GM10266 (cell line): Measurements from ENCODE around the gene SARS2.
A peak's percentile ranks its signal among the peaks of the same experiment; 100 is the strongest.

Experiments
- DNase-seq: peaks from one replicate; pipeline ENCODE4 v3.0.0; 2012; ENCODE audit errors: extremely low spot score
- CTCF ChIP-seq: IDR thresholded peaks from 2 replicates; pipeline ENCODE4 v1.5.1; 2012; ENCODE audit warnings: mild to moderate bottlenecking, low read depth; ENCODE audit not compliant: control insufficient read depth, insufficient read depth; ENCODE audit errors: missing control alignments

Gene SARS2

GRCh38 chr19:38932425-38933179, 2.0 kb upstream of the SARS2 start:
- DNase-seq, result no peak

DNA sequence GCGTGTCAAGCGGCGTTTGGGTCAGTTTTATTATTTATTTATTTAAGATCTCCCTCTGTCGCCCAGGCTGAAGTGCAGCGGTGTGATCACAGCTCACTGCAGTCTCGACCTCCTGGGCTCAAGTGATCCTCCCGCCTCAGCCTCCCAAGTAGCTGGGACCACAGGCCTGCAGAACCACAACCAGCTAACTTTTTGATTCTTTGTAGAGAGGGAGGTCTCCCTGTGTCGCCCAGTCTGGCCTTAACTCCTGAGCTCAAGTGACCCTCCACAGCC, 894 bp upstream of the SARS2 start:
- no peak for TF ChIP-seq CTCF
- no peak for DNase-seq

More at GRCh38 chr19:38932425-38933179, 2.0 kb upstream of the SARS2 start:
- TF ChIP-seq CTCF, result peak; percentile 53

DNA sequence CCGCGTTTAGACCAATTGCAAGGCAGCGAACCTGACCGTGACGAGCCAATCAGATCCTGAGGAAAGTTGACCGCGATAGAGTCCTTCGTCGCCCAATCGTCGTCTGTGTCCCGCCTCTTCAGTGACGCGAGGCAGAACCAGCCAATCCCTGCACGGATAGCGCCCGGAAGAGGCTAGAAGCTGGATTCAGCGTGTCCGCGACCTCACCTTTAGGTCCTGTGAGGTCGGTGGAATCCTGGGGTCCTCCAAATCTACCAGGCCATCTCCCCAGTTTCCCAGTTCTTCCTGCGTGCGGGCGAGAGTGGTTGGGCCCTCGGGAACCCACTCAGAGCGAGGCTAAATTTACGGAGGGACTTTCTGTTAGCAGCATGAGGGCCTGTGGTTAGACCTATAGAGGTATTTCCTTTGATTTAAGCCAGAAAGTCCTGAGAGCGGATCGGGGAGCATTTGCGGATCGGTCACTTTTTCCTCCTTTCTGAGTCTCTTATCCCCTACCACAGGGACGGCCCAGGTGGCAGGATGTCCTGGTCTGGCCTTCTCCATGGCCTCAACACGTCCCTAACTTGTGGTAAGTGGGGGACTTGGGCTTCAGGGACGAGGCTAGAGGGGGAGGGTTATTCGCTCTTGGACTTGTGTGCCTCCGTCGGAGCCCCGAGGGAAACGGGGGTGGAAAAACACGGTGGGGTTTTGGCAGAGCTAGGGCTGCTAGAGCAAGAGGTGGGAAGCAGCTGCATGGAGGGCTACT, 385 bp upstream of the SARS2 start, which contains the start of gene MRPS12:
TSS of gene MRPS12 (plus strand) at position 169 of the 745 bp plus-strand sequence. CDS start at position 520, 351 bp downstream.
- peak; percentile 99 for DNase-seq
- no peak for TF ChIP-seq CTCF

DNA sequence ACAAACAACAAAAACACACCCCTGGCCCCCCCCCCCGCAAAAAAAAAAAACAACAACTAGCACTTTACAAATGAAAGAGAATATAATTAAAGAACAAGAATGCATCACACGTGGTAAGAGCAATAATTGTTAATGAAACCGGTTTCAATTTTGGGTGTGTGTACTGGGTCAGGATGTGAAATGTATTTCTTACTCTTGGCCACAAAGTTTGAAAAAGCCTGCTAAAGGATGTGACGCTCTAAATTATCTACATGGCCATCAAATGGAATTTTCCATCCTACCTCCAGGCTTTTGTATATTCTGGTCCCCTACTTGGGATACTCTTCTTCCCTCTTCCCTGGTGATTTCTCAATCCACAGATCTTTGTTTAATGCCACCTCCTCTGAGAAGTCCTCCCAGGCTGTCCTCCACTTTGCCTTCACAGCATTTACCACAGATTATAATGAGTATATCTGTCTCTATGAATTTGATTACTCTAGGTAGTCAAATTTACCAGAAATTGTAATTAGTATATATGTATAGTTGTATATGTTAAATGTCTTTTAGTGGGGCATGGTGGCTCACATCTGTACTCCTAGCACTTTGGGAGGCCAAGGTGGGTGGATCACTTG, 2.1 kb downstream of the SARS2 start:
- TF ChIP-seq CTCF, result no peak
- no peak for DNase-seq

DNA sequence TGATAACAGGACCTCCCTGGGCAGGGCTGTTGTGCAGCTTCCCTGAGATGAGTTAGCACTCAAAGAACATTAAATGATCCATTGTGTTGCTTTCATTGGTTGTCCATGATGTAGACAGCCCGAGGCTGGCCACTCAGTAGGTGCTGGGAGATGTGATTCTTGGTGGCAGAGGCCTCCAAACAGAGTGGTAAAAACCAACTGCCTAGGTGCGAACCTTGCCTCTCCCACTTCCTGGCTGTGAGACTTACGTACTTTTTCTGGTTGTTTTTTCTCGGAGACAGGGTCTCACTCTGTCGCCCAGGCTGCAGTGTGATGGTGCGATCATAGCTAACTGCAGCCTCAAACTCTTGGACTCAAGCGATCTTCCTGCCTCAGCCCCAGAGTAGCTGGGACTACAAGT, 6.2 kb downstream of the SARS2 start:
- DNase-seq, result no peak
- no peak for TF ChIP-seq CTCF

- no peak for TF ChIP-seq CTCF
- DNase-seq, result no peak
Measured at GRCh38 chr19:38922482-38922881, 8.1 kb downstream of the SARS2 start.
